Immature natural killer cell (primary cell): ENCODE results near the gene LMAN1L. TPM values are rescaled to one million over a fixed set of nuclear protein-coding genes. Genes with fewer than 3 reads are reported as not detected.

Experiments used
- DNase-seq, 3 donors: peaks; one replicate each; pipeline ENCODE4 v3.0.0; 2022; ENCODE audit warnings: mixed read lengths in 1 of 3
- H3K27ac Mint-ChIP-seq, 6 donors: one replicate each; pipeline ENCODE4 v1.8.0; 2020; ENCODE audit warnings: mixed read lengths in 6 of 6, mild to moderate bottlenecking in 5 of 6, inconsistent platforms in 4 of 6, moderate library complexity in 3 of 6
- H3K27me3 Mint-ChIP-seq, 3 donors: one replicate each; pipeline ENCODE4 v1.8.0; 2020 to 2021; ENCODE audit warnings: low read depth in 3 of 3, mild to moderate bottlenecking in 3 of 3, mixed read lengths in 3 of 3, moderate library complexity in 3 of 3, inconsistent platforms in 1 of 3
- H3K36me3 Mint-ChIP-seq, 3 donors: one replicate each; pipeline ENCODE4 v1.8.0; 2020; ENCODE audit warnings: mixed read lengths in 3 of 3, inconsistent platforms in 2 of 3, mild to moderate bottlenecking in 2 of 3
- H3K4me1 Mint-ChIP-seq, 2 donors: one replicate each; pipeline ENCODE4 v1.8.0; 2020; ENCODE audit warnings: inconsistent platforms in 2 of 2, mild to moderate bottlenecking in 2 of 2, mixed read lengths in 2 of 2, moderate library complexity in 1 of 2
- H3K4me3 Mint-ChIP-seq, 5 donors: one replicate each; pipeline ENCODE4 v1.8.0; 2020; ENCODE audit warnings: mild to moderate bottlenecking in 5 of 5, mixed read lengths in 5 of 5, inconsistent platforms in 3 of 5, moderate library complexity in 3 of 5
- H3K9me3 Mint-ChIP-seq, 6 donors: one replicate each; pipeline ENCODE4 v1.8.0; 2020; ENCODE audit warnings: mild to moderate bottlenecking in 6 of 6, mixed read lengths in 6 of 6, inconsistent platforms in 4 of 6, moderate library complexity in 3 of 6
- polyA plus RNA-seq, 3 donors: library from polyadenylated mRNA; unstranded; fragments of 300-500 nt; fragmentation: Illumina TruSeq; gene quantifications; one replicate each; pipeline ENCODE4 v1.2.3, GENCODE V29; 2021

LMAN1L gene
- polyA plus RNA-seq, 3 donors from 2014 or later, result not detected

GRCh38 chr15:74863239-74864056, 50.8 kb downstream of the LMAN1L start:
- peaks cover 0 to 6% (median 0%) of the 10 kb centered on the region in 3 donors for H3K27me3 Mint-ChIP-seq
- no peak for DNase-seq
- H3K9me3 Mint-ChIP-seq, result no peaks in the 10 kb centered on the region
- peaks cover 76% of the 10 kb centered on the region in 2 donors for H3K4me1 Mint-ChIP-seq
- H3K27ac Mint-ChIP-seq, result peak overlapping the region; percentile 61 to 87 (median 71)
- peaks cover 4 to 9% (median 8%) of the 10 kb centered on the region in 3 donors for H3K36me3 Mint-ChIP-seq
- peak overlapping the region in 4 of 5 donors; percentile 12 to 50 (median 28) for H3K4me3 Mint-ChIP-seq

GRCh38 chr15:74864296-74864695, 51.7 kb downstream of the LMAN1L start:
- DNase-seq, result no peak

GRCh38 chr15:74865316-74865715, 52.7 kb downstream of the LMAN1L start:
- H3K4me1 Mint-ChIP-seq, result peaks cover 78 to 80% of the 10 kb centered on the region in 2 donors
- H3K27ac Mint-ChIP-seq, result peak overlapping the region; percentile 35 to 85 (median 78)
- DNase-seq, result no peak
- no peaks in the 10 kb centered on the region for H3K9me3 Mint-ChIP-seq
- H3K4me3 Mint-ChIP-seq, result peak overlapping the region in 2 of 5 donors; percentile 41 to 70
- peaks cover 4 to 9% (median 8%) of the 10 kb centered on the region in 3 donors for H3K36me3 Mint-ChIP-seq
- peaks cover 0 to 6% (median 0%) of the 10 kb centered on the region in 3 donors for H3K27me3 Mint-ChIP-seq

More at GRCh38 chr15:74864296-74864695, 51.7 kb downstream of the LMAN1L start:
- peaks cover 4 to 9% (median 8%) of the 10 kb centered on the region in 3 donors for H3K36me3 Mint-ChIP-seq
- peaks cover 75 to 76% of the 10 kb centered on the region in 2 donors for H3K4me1 Mint-ChIP-seq
- peaks cover 0 to 6% (median 0%) of the 10 kb centered on the region in 3 donors for H3K27me3 Mint-ChIP-seq
- H3K9me3 Mint-ChIP-seq, result no peaks in the 10 kb centered on the region
- H3K27ac Mint-ChIP-seq, result peak overlapping the region in 5 of 6 donors; percentile 24 to 80 (median 61)
- peak overlapping the region in 3 of 5 donors; percentile 11 to 48 (median 15) for H3K4me3 Mint-ChIP-seq

DNA sequence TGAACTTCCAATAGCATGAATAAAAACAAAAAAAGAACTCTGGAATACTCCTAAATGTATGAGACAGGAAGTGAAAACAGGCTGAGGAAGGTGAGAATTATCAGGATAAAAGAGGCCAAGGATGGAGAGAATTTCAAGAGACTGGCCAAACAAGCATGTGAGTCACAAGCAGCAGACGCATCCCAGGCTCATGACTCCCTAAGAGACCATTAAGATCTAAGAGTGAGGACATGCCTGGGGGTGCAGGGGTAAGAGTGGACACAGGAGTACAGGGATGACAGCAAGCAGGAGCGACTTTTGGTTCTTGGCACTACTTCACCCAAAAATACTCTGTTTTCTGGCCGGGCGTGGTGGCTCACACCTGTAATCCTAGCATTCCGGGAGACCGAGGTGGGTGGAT, 53.5 kb downstream of the LMAN1L start:
- no peak for DNase-seq
- H3K4me1 Mint-ChIP-seq, result peaks cover 85 to 88% of the 10 kb centered on the region in 2 donors
- peaks cover 4 to 9% (median 8%) of the 10 kb centered on the region in 3 donors for H3K36me3 Mint-ChIP-seq
- peak overlapping the region; percentile 17 to 46 (median 36) for H3K4me3 Mint-ChIP-seq
- H3K9me3 Mint-ChIP-seq, result no peaks in the 10 kb centered on the region
- H3K27ac Mint-ChIP-seq, result peak overlapping the region; percentile 35 to 85 (median 66)
- H3K27me3 Mint-ChIP-seq, result peaks cover 0 to 7% (median 0%) of the 10 kb centered on the region in 3 donors

- peaks cover 0 to 7% (median 5%) of the 10 kb centered on the region in 3 donors for H3K27me3 Mint-ChIP-seq
- peak overlapping the region; percentile 59 to 83 (median 76) for H3K4me3 Mint-ChIP-seq
- H3K36me3 Mint-ChIP-seq, result peaks cover 4 to 9% (median 8%) of the 10 kb centered on the region in 3 donors
- H3K9me3 Mint-ChIP-seq, result no peaks in the 10 kb centered on the region
- DNase-seq, result no peak
- H3K27ac Mint-ChIP-seq, result peak overlapping the region; percentile 82 to 93 (median 86)
- peaks cover 85 to 89% of the 10 kb centered on the region in 2 donors for H3K4me1 Mint-ChIP-seq
Measured at GRCh38 chr15:74867466-74868038, 54.9 kb downstream of the LMAN1L start.

- peak overlapping the region; percentile 82 to 93 (median 86) for H3K27ac Mint-ChIP-seq
- no peaks in the 10 kb centered on the region for H3K9me3 Mint-ChIP-seq
- DNase-seq, result no peak
- H3K4me3 Mint-ChIP-seq, result peak overlapping the region; percentile 59 to 83 (median 76)
- peaks cover 8 to 13% (median 8%) of the 10 kb centered on the region in 3 donors for H3K36me3 Mint-ChIP-seq
- H3K4me1 Mint-ChIP-seq, result peaks cover 85 to 88% of the 10 kb centered on the region in 2 donors
- peaks cover 0 to 9% (median 8%) of the 10 kb centered on the region in 3 donors for H3K27me3 Mint-ChIP-seq
Measured at GRCh38 chr15:74868059-74868458, 55.4 kb downstream of the LMAN1L start.

- Mint-ChIP-seq H3K4me3 (peak overlapping the region; percentile 73 to 80 (median 80)), H3K27me3 (peaks cover 0 to 12% (median 12%) of the 10 kb centered on the region in 3 donors), H3K9me3 (no peaks in the 10 kb centered on the region), H3K27ac (peak overlapping the region; percentile 86 to 93 (median 88)), H3K4me1 (peaks cover 83 to 86% of the 10 kb centered on the region in 2 donors), H3K36me3 (peaks cover 7 to 8% (median 8%) of the 10 kb centered on the region in 3 donors)
- DNase-seq, result no peak
Measured at GRCh38 chr15:74869372-74869725, 56.7 kb downstream of the LMAN1L start.

GRCh38 chr15:74869726-74870407, 57.2 kb downstream of the LMAN1L start:
- Mint-ChIP-seq H3K4me1 (peaks cover 79 to 83% of the 10 kb centered on the region in 2 donors), H3K27ac (peak overlapping the region; percentile 86 to 93 (median 88)), H3K27me3 (peaks cover 0 to 12% (median 9%) of the 10 kb centered on the region in 3 donors), H3K4me3 (peak overlapping the region; percentile 73 to 80 (median 80)), H3K9me3 (no peaks in the 10 kb centered on the region), H3K36me3 (peaks cover 4 to 8% (median 8%) of the 10 kb centered on the region in 3 donors)
- peak in 1 of 3 donors; percentile 27 for DNase-seq

DNA sequence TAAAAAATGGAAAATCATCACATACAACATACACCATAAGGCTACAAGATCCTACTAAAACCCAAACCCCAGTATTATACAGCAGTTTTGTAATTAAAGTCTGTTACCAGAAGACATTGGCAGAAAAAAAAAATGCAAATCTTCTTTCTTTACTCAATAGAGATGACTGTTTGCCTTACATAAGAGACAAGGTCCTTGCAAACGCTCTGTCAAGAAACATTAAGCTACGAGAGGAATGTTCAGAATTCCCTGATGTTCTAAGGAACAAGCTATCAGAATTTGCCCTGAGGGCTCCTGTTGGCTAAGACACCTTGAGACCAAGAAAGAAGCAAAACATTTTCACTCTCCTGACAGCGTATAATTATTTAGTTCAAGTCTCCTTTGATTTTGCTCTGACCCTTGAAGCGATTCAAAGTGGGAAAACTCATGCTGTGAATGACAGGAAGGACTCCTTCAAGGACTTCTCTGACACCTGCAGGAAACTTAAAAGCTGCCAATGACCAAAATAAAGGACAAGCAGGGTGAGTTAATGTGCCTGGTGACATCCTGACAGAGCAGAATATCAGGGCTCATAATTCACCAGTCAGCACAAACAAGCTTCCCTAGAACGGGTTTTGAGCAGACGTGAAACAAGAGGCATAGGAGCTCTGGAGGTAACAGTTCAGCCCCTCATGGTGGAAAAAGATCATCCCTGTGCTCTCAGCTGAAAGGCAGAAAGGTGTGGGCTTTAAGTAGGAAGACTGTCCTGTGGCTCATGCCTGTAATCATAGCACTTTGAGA, 58.0 kb downstream of the LMAN1L start:
- peaks cover 74 to 78% of the 10 kb centered on the region in 2 donors for H3K4me1 Mint-ChIP-seq

GRCh38 chr15:74872702-74873035, 60.0 kb downstream of the LMAN1L start:
- Mint-ChIP-seq H3K9me3 (no peaks in the 10 kb centered on the region), H3K4me1 (peaks cover 53 to 59% of the 10 kb centered on the region in 2 donors), H3K36me3 (peaks cover 0 to 8% (median 4%) of the 10 kb centered on the region in 3 donors)

More for the DNA sequence above, 58.0 kb downstream of the LMAN1L start:
- H3K9me3 Mint-ChIP-seq, result no peaks in the 10 kb centered on the region
- peak overlapping the region; percentile 73 to 80 (median 80) for H3K4me3 Mint-ChIP-seq
- DNase-seq, result no peak
- peak overlapping the region; percentile 86 to 93 (median 88) for H3K27ac Mint-ChIP-seq
- H3K27me3 Mint-ChIP-seq, result peaks cover 0 to 12% (median 9%) of the 10 kb centered on the region in 3 donors
- H3K36me3 Mint-ChIP-seq, result peaks cover 4 to 8% (median 8%) of the 10 kb centered on the region in 3 donors

DNA sequence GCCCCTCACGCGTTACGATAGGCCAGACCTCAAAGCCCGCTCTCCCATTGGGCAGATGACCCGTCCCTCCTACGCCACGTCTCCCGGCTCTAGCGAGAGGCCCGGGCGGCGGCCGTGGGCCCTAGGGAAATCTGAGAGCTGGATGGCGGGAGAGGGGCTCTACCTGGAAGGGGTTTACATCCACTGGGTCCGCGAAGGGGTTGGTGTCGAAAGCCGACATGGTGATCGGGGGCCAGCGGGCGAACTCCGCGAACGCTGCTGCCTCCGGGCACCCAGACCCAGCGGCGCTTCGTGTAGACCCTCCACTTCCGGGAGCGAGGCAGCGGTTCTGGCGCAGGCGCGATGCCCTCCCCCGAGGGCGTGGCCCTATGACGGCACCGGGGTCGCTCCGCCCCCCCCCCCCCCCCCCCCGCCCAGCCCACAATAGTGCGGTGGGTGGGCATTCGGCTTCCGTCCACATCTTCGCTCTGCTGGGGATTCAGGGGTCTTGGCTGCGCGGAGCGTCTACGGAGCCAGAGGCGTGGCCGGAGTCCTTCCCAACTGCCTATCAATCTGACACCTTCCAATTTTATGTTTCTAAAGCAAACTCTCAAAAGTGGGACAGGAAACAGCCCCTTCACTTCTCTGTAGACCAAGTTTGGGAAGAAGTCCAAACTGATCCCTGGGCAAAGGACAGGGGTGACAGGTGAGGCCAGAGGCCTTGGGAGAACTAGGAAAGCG, 60.6 kb downstream of the LMAN1L start, which contains the start of gene SCAMP2:
TSS of gene SCAMP2 (minus strand) at position 330 of the 720 bp plus-strand sequence. CDS start at position 220, 110 bp downstream.
- peak within 1 kb of the TSS; percentile 94 to 98 (median 96) for H3K27ac Mint-ChIP-seq
- H3K27me3 Mint-ChIP-seq, result peaks cover 1 to 12% (median 9%) of the 10 kb centered on the region in 3 donors
- peaks cover 48 to 54% of the 10 kb centered on the region in 2 donors for H3K4me1 Mint-ChIP-seq

More at GRCh38 chr15:74872702-74873035, 60.0 kb downstream of the LMAN1L start:
- peak overlapping the region; percentile 93 to 100 (median 99) for H3K4me3 Mint-ChIP-seq
- DNase-seq, result no peak
- peak overlapping the region; percentile 91 to 98 (median 96) for H3K27ac Mint-ChIP-seq
- H3K27me3 Mint-ChIP-seq, result peaks cover 1 to 12% (median 9%) of the 10 kb centered on the region in 3 donors

More for the DNA sequence above, 60.6 kb downstream of the LMAN1L start, which contains the start of gene SCAMP2:
- H3K36me3 Mint-ChIP-seq, result peaks cover 0 to 5% (median 4%) of the 10 kb centered on the region in 3 donors
- DNase-seq, result peak; percentile 94 to 95 (median 95)
- no peaks in the 10 kb centered on the region for H3K9me3 Mint-ChIP-seq
- H3K4me3 Mint-ChIP-seq, result peak within 1 kb of the TSS; percentile 93 to 100 (median 99)
